Bronchial epithelial cell (primary cell): ENCODE data around the gene UBA1. TPM values are rescaled to one million over a fixed set of nuclear protein-coding genes. Genes with fewer than 3 reads are reported as not detected.

Source experiments
- DNase-seq: peaks from one replicate; pipeline ENCODE4 v3.0.0-alpha.2; 2010; ENCODE audit warnings: low read depth
- FAIRE-seq: peaks from 2 replicates; lab custom pipeline; 2011; peaks lifted over from hg19 to GRCh38; lab: Jason Lieb, UNC
- H3K27me3 ChIP-seq: 2 replicates; pipeline ENCODE4 v1.5.1; 2011; ENCODE audit warnings: low read length; ENCODE audit not compliant: control insufficient read depth, insufficient read depth
- H3K36me3 ChIP-seq: 2 replicates; pipeline ENCODE4 v1.5.1; 2011; ENCODE audit warnings: low read length; ENCODE audit not compliant: control insufficient read depth, insufficient read depth
- H3K4me3 ChIP-seq: 2 replicates; pipeline ENCODE4 v1.5.1; 2011; ENCODE audit warnings: mild to moderate bottlenecking, low read depth, low read length, control low read depth
- CTCF ChIP-seq: IDR thresholded peaks from 2 replicates; pipeline ENCODE4 v1.5.1; 2011; ENCODE audit warnings: mild to moderate bottlenecking, moderate library complexity, low read length, control low read depth, inconsistent platforms; ENCODE audit not compliant: insufficient read depth, severe bottlenecking
- total RNA-seq: library from RNA; depleted of rRNA; stranded (reverse); fragments of >200 nt; gene quantifications from 2 replicates; pipeline ENCODE4 v1.2.1, GENCODE V29; 2014

Gene UBA1
- total RNA-seq, 1 donor from 2014 or later: 87.4 TPM

- Histone ChIP-seq H3K36me3 (peaks cover 9% of the 10 kb centered on the region), H3K27me3 (no peaks in the 10 kb centered on the region), H3K4me3 (no peak overlapping the region)
- no peak for FAIRE-seq
- no peak for TF ChIP-seq CTCF
- no peak for DNase-seq
Observed at GRCh38 chrX:47228550-47229270, 35.1 kb downstream of the UBA1 start.

- Histone ChIP-seq H3K4me3 (no peak overlapping the region), H3K36me3 (peaks cover 3% of the 10 kb centered on the region), H3K27me3 (no peaks in the 10 kb centered on the region)
- DNase-seq (no peak), FAIRE-seq (no peak)
- no peak for TF ChIP-seq CTCF
Observed at GRCh38 chrX:47229427-47229826, 35.8 kb downstream of the UBA1 start.

DNA sequence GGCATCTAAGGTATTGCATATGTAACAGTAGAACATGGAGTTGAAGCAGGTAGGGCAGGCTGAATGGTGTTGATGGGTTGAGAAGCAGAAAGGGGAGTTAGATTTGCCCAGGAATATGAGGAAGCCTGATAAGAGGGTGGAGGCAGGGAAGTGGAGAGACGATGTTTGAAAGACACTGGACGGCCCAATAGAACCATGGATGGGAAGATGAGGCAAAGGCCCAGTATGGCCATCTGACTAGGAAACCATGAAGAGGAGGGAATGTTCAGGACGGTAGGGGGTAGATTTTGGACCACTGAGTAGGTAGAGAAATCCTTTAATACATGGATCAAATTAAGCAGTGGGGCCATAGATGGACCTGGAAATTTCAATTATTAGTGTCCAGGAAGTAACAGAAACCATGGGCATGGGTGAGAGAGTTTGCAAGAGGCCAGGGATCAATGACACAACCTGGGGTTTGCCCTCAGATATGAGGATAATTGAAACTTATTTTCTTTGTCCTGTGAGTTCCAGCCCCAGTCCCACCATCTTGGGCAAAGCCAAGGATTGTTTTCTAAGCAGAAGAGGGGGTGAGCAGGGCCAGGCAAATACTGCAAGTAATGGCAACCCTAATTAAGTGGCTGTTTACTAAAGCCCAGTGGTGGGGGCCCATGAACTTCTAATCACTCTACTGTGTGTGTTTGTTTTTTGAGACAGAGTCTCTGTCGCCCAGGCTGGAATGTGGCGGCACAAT, 36.7 kb downstream of the UBA1 start:
- no peak for TF ChIP-seq CTCF
- no peak for FAIRE-seq
- no peak for DNase-seq
- H3K4me3 ChIP-seq: no peak overlapping the region
- H3K27me3 ChIP-seq: no peaks in the 10 kb centered on the region
- H3K36me3 ChIP-seq: no peaks in the 10 kb centered on the region

DNA sequence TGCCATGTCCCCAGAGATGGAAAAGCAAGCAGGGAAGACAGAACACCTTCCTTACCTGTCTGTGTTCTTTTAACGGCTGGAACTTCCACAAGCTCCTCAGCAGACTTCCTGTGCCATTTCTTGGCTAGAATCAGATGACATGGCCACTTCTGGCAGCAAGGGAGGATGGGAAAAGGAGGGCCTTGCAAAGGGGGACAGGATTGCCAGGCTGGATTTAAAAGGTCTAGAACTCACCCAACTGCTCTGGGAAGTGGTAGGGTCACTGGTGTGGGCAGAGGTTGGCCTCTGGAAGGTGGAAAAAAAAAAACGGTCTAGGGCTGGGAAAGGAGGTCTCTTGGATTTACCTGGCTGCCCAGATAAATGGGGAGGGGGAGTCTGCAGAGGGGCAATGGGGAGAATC, 37.5 kb downstream of the UBA1 start:
- Histone ChIP-seq H3K27me3 (no peaks in the 10 kb centered on the region), H3K4me3 (no peak overlapping the region), H3K36me3 (no peaks in the 10 kb centered on the region)
- DNase-seq (no peak), FAIRE-seq (no peak)
- no peak for TF ChIP-seq CTCF

GRCh38 chrX:47232197-47232802, 38.7 kb downstream of the UBA1 start:
- no peak for TF ChIP-seq CTCF

More at GRCh38 chrX:47232197-47232802, 38.7 kb downstream of the UBA1 start:
- DNase-seq (peak; percentile 26), FAIRE-seq (no peak)
- Histone ChIP-seq H3K4me3 (peak overlapping the region; percentile 57), H3K36me3 (no peaks in the 10 kb centered on the region), H3K27me3 (no peaks in the 10 kb centered on the region)
